NCI-H2081 (cell line): ENCODE data around the gene MICU2.
"Not testable (repeated sequence)": the region's sequence is repeated elsewhere in the genome, so short reads cannot be mapped to it uniquely, and the experiment has no call there.

Source experiments
- DNase-seq, 2 experiments: peaks; one replicate each; lab custom pipeline; 2025; lab: John Stamatoyannopoulos, UW

MICU2 gene

GRCh38 chr13:21594715-21595545 lies 9.0 kb downstream of the MICU2 start:
- no peak for DNase-seq

- not testable (repeated sequence) for DNase-seq
Measured at GRCh38 chr13:21590665-21591456, 13.1 kb downstream of the MICU2 start.

- DNase-seq: no peak
Measured at GRCh38 chr13:21590231-21590630, 13.7 kb downstream of the MICU2 start.

- not testable (repeated sequence) for DNase-seq
Measured at GRCh38 chr13:21589510-21589909, 14.5 kb downstream of the MICU2 start.

GRCh38 chr13:21588411-21588810 lies 15.6 kb downstream of the MICU2 start:
- not testable (repeated sequence) for DNase-seq

GRCh38 chr13:21584973-21585592 lies 18.9 kb downstream of the MICU2 start:
- no peak for DNase-seq

GRCh38 chr13:21583478-21583877 lies 20.5 kb downstream of the MICU2 start:
- no peak for DNase-seq

GRCh38 chr13:21580736-21581135 lies 23.2 kb downstream of the MICU2 start:
- no peak for DNase-seq

GRCh38 chr13:21579754-21580316 lies 24.1 kb downstream of the MICU2 start:
- no peak for DNase-seq

GRCh38 chr13:21578748-21579147 lies 25.2 kb downstream of the MICU2 start:
- DNase-seq: no peak

- DNase-seq: no peak
Measured at GRCh38 chr13:21576426-21576825, 27.5 kb downstream of the MICU2 start.

GRCh38 chr13:21573920-21574712 lies 29.9 kb downstream of the MICU2 start:
- DNase-seq: no peak

- no peak for DNase-seq
Measured at GRCh38 chr13:21569686-21570085, 34.3 kb downstream of the MICU2 start.

- DNase-seq: no peak
Measured at GRCh38 chr13:21568854-21569253, 35.1 kb downstream of the MICU2 start.

GRCh38 chr13:21567714-21568113 lies 36.3 kb downstream of the MICU2 start:
- DNase-seq: no peak

GRCh38 chr13:21557995-21558394 lies 46.0 kb downstream of the MICU2 start:
- DNase-seq: peak in 1 of 2 experiments; percentile 2

- DNase-seq: no peak
Measured at GRCh38 chr13:21556051-21556450, 47.9 kb downstream of the MICU2 start.

- not testable (repeated sequence) for DNase-seq
Measured at GRCh38 chr13:21553261-21553660, 50.7 kb downstream of the MICU2 start.

GRCh38 chr13:21550918-21551317 lies 53.1 kb downstream of the MICU2 start:
- DNase-seq: no peak

GRCh38 chr13:21549633-21550032 lies 54.3 kb downstream of the MICU2 start:
- DNase-seq: no peak

GRCh38 chr13:21548577-21548976 lies 55.4 kb downstream of the MICU2 start:
- DNase-seq: no peak
